Activated naive CD4-positive, alpha-beta T cell treated with anti-CD3 and anti-CD28 coated beads, Interleukin-2, amount 50 U/mL, for 24 hours (primary cell): ENCODE data around the gene HDAC4.

Experiments
- H3K27ac Mint-ChIP-seq: one replicate; pipeline ENCODE4 v1.8.0; 2021; ENCODE audit warnings: mild to moderate bottlenecking, mixed read lengths
- H3K27me3 Mint-ChIP-seq: one replicate; pipeline ENCODE4 v1.8.0; 2021; ENCODE audit warnings: mixed read lengths
- H3K36me3 Mint-ChIP-seq: one replicate; pipeline ENCODE4 v1.8.0; 2021; ENCODE audit warnings: mixed read lengths
- H3K4me1 Mint-ChIP-seq: one replicate; pipeline ENCODE4 v1.8.0; 2021; ENCODE audit warnings: mixed read lengths
- H3K4me3 Mint-ChIP-seq: one replicate; pipeline ENCODE4 v1.8.0; 2021; ENCODE audit warnings: mild to moderate bottlenecking, mixed read lengths
- H3K9me3 Mint-ChIP-seq: one replicate; pipeline ENCODE4 v1.8.0; 2021; ENCODE audit warnings: mixed read lengths

HDAC4 gene

DNA sequence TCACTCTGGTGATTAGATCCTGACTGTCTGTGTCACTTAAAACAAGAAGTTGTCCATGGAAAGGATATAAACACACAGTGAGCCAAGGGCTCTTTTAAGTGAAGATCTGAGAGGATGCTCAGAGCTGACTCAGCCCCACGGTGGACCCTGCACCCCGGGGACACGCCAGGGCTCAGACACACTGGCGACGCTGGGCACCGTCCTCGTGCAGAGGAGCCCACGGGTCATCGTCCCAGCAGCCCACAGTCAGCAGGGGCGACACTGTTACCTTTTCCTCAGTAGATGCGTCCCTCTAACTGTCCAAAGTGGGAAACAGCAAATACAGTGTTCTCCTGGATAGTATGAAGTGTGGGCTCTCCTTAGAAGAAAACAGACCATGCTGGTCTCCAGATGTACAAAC, 225.6 kb downstream of the HDAC4 start:
- H3K9me3 Mint-ChIP-seq, result peaks cover 34% of the 10 kb centered on the region
- H3K36me3 Mint-ChIP-seq, result peaks cover 70% of the 10 kb centered on the region
- no peak overlapping the region for H3K27ac Mint-ChIP-seq
- H3K4me1 Mint-ChIP-seq, result no peaks in the 10 kb centered on the region
- H3K27me3 Mint-ChIP-seq, result no peaks in the 10 kb centered on the region
- H3K4me3 Mint-ChIP-seq, result no peak overlapping the region

DNA sequence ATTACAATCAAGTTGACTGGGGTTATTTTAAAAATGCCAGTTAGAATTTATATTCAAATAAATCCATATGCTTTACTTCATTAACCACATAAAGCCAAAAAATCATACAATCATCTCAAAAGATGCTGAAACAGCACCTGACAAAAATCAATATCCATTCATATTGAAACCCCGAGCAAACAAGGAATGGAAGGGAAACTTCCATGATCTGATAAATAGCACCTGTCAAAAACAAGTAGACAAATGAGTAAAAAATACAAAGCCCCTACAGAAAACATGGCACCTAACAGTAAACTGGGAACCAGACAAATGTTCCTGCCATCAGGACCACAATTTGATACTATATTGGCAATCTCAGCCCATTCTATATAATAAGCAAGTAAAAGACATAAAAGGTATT, 227.5 kb downstream of the HDAC4 start:
- H3K9me3 Mint-ChIP-seq, result peaks cover 34% of the 10 kb centered on the region
- no peak overlapping the region for H3K27ac Mint-ChIP-seq

DNA sequence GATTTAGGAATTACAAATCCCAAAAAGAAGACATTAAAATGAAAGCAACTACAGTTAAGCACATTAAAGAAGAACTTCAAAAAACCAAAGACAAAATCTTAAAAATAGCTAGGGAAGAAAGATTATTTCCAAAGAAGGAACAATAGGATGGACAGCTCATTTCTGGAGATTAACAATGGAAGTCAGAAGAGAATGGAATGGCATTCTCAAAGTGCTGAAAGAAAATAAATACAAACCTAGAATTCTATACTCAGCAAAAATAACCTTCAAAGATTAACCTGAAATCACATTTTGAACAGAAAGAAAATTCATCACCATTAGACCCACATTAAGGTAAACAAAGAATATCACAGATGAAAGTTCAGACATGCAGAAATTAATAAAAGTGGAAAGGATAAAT, 229.2 kb downstream of the HDAC4 start:
- H3K36me3 Mint-ChIP-seq, result peaks cover 54% of the 10 kb centered on the region
- no peaks in the 10 kb centered on the region for H3K27me3 Mint-ChIP-seq
- no peak overlapping the region for H3K27ac Mint-ChIP-seq
- H3K4me3 Mint-ChIP-seq, result no peak overlapping the region
- H3K9me3 Mint-ChIP-seq, result peaks cover 29% of the 10 kb centered on the region
- H3K4me1 Mint-ChIP-seq, result no peaks in the 10 kb centered on the region

More for the DNA sequence above, 227.5 kb downstream of the HDAC4 start:
- H3K4me1 Mint-ChIP-seq, result no peaks in the 10 kb centered on the region
- H3K4me3 Mint-ChIP-seq, result no peak overlapping the region
- peaks cover 65% of the 10 kb centered on the region for H3K36me3 Mint-ChIP-seq
- no peaks in the 10 kb centered on the region for H3K27me3 Mint-ChIP-seq

DNA sequence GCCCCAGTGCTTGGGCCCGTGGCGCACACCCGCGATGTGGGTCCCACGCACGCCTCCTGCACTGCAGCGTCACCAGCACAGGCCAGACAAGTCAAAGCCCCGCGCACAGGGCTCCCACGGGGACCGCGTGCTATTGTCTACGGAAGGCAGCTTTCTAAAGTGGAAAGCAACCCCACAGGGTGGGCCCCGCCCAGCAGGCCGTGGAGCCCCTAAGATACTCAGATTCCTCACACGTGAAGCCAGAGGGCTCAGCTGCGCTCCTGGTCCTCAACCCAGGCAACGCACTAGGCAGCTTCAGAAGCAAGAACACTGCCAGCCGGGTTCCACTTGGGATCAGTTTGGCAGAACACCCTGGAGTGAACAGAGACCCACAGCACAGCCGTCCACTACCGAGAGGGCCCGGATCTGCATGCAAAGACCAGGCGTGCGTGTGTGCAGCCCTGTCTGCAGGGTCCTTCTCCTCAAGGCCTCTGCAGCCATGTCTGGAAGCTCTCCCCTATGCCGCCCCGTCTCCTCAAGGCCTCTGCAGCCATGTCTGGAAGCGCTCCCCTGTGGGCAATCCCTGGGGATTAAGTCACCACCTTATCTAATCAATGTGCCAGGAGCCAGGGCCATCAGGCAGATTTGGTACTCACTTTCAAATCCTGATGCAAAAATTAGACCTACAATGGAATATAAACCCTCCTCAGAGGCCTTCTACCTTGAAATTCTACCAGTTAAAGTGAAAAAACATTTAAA, 231.3 kb downstream of the HDAC4 start:
- H3K36me3 Mint-ChIP-seq, result peaks cover 44% of the 10 kb centered on the region
- H3K4me3 Mint-ChIP-seq, result no peak overlapping the region
- peaks cover 22% of the 10 kb centered on the region for H3K9me3 Mint-ChIP-seq

DNA sequence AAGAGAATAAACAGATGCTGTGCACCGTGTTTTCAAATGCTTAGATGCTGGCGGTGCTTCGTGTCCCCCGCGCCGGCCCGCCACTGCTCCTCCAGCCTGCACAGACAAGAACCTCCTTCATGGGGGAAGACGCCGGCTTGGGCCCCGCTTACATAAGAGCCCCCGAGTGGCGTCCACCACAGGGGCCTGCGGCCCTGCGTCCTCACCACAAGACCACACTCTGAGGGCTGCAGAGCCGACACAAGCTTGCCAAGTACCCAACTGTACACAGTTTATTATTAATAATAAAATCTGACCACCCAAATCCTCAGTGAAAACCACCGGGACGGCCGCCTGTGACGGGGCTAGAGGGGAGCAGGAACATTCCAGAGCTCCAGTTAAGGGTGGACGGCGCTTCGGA, 232.2 kb downstream of the HDAC4 start:
- no peak overlapping the region for H3K4me3 Mint-ChIP-seq
- peaks cover 15% of the 10 kb centered on the region for H3K9me3 Mint-ChIP-seq
- no peaks in the 10 kb centered on the region for H3K27me3 Mint-ChIP-seq
- H3K27ac Mint-ChIP-seq, result no peak overlapping the region
- H3K4me1 Mint-ChIP-seq, result peaks cover 15% of the 10 kb centered on the region
- H3K36me3 Mint-ChIP-seq, result peaks cover 38% of the 10 kb centered on the region

More for the DNA sequence above, 231.3 kb downstream of the HDAC4 start:
- Mint-ChIP-seq H3K4me1 (peaks cover 9% of the 10 kb centered on the region), H3K27ac (no peak overlapping the region), H3K27me3 (no peaks in the 10 kb centered on the region)

DNA sequence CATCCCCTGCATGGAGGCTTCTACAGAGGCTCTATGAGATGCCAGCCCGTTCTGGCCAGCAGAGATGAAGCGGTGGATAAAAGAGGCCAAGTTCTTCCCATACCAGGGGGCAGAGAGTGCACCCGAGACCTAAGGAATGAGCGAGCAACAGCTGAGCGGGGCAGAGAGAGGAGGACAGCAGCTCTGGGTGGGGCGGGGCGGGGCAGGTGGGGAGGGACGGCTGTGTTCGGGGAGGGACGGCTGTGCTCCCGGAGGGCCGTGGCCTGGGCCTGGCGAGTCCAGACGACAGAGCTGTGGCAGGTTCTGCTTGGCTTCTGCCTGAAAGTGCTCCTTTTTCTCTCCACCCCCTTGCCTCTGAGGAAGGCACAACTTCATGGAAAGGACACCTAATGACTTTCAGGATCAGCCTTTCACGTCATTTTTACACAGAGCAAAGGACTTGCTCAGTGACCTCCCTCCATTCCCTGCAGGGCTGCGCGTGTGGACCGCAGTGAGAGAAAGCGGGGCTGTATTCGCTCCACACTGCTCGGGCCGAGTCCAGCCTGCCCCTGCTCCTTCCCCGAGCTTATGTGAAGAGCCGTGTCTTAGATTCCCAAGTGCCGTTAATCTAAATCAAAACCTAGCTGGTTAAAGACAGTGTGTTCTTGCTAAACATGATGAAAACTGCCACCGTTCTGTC, 232.9 kb downstream of the HDAC4 start:
- Mint-ChIP-seq H3K27me3 (no peaks in the 10 kb centered on the region), H3K27ac (no peak overlapping the region), H3K36me3 (peaks cover 32% of the 10 kb centered on the region), H3K9me3 (peaks cover 15% of the 10 kb centered on the region), H3K4me1 (peaks cover 15% of the 10 kb centered on the region), H3K4me3 (no peak overlapping the region)

DNA sequence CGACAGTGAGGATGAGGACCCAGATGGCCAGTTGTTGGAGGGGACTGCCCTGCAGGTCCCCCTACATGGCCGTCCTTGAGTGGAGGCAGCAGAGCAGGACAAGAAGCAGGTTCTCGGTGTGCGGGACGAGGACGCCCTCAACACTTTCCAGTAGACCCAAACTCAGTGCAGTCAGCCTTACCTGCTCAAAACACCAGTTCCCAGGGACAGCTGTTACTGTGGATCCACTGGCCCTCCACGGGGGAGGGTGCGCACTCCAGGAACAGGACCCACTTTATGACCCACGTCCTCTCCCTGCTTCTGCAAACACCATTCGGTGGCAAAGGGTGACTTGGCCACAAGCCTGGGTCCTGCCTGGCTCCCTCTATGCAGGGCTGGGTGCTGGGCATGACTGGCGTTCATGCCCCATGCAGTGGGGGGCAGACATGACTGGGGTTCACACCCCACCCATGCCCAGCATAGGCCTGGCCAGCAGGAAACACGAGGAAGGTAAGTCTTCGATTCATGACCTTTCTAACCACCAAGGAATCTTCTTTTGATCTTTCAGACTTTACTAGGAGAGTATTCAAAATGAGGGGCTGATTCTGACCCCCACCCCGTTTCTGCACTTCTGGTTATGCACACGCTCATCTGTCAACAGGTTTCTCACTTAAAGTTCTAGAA, 233.7 kb downstream of the HDAC4 start:
- Mint-ChIP-seq H3K9me3 (peaks cover 10% of the 10 kb centered on the region), H3K36me3 (peaks cover 26% of the 10 kb centered on the region), H3K27me3 (no peaks in the 10 kb centered on the region), H3K27ac (no peak overlapping the region), H3K4me1 (peaks cover 15% of the 10 kb centered on the region), H3K4me3 (no peak overlapping the region)

DNA sequence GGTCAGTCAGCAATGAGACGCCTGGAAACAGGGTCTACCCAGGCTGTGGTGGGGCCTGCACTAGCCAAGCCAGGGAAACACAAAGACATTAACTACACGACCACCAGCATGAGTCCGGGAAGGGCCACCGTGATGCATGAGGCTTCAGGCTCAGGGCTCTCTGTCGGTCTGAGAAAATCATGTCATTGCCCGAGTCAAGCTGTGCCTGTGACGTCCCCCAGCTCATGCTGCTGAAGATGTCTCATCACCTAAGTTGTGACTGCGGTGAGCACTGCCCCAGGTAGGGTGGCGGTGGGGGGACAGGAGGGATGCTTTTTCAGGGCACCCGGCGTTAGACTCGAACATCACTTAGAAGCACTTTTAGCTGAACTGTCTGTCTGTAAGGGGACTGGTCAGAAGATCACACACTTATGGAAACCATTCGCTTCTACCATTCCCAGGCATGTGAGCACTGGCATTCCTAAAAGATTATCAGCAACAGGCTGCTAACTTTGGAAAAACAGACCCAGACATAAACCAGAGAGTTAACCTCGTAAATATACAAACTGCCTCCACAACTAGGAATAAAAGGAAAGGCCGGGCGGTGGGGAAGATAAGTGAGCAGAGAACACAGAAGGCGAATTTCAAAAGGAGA, 234.5 kb downstream of the HDAC4 start:
- Mint-ChIP-seq H3K9me3 (peaks cover 6% of the 10 kb centered on the region), H3K27ac (no peak overlapping the region), H3K36me3 (peaks cover 23% of the 10 kb centered on the region), H3K4me1 (peaks cover 15% of the 10 kb centered on the region), H3K4me3 (no peak overlapping the region), H3K27me3 (no peaks in the 10 kb centered on the region)

DNA sequence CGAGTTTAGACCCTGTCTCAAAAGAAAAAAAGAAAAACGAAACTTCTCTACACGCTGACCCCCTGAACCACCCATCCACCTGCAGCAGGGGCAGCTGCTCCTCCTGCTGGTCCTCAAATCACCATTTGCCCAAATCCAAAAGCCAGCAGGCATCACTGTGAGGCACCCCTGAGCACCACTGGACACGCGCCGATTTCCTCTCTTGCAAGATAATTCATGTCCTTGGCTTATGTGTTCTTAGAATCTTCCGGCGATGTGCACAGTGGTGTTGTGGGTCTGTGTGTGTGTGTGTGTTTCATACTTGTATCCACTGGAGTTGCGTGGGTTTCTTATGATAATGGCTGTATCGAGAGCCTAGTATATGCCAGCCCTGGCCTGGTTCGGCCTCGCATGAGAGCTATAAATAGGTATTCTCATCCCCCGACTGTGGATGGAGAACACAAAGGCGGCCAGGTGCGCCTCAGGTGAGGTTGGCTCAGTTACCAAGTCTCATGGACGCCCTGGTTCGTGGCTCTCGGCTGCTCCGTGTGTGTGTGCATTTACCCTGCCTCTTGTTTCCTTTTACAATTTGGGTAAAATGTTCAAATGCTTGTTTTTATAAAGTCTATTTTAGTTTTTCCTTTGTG, 235.5 kb downstream of the HDAC4 start:
- H3K9me3 Mint-ChIP-seq, result no peaks in the 10 kb centered on the region
- H3K36me3 Mint-ChIP-seq, result peaks cover 16% of the 10 kb centered on the region
- H3K4me3 Mint-ChIP-seq, result no peak overlapping the region
- H3K27ac Mint-ChIP-seq, result no peak overlapping the region
- peaks cover 15% of the 10 kb centered on the region for H3K4me1 Mint-ChIP-seq
- no peaks in the 10 kb centered on the region for H3K27me3 Mint-ChIP-seq

DNA sequence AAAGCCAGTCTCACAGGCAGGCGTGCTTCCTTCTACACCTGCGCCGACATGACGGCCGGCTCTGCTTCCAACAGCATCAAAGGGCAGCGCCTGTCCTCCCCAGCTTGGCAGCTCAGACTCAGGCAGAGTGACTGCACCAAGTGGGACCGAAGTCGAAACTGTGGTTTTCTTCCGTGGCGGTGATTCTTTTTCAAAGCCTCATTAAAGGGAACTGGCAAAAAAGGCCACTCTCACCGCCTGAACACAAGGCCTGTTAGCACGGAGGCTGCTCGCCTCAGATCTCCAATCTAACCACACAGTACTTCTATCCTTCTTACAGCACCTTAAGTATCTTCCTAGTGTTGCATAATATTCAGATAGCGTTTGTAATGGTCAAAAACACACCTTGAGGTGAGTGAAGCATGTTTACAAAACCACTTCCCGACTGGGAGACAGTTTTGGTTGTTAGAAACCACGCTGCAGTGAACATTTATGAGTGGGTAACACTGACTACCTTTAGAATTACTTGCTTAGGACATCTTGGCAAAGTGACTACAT, 236.4 kb downstream of the HDAC4 start:
- Mint-ChIP-seq H3K4me3 (peak overlapping the region; percentile 11), H3K36me3 (peaks cover 18% of the 10 kb centered on the region), H3K9me3 (no peaks in the 10 kb centered on the region), H3K27me3 (no peaks in the 10 kb centered on the region), H3K27ac (peak overlapping the region; percentile 15), H3K4me1 (peaks cover 19% of the 10 kb centered on the region)

DNA sequence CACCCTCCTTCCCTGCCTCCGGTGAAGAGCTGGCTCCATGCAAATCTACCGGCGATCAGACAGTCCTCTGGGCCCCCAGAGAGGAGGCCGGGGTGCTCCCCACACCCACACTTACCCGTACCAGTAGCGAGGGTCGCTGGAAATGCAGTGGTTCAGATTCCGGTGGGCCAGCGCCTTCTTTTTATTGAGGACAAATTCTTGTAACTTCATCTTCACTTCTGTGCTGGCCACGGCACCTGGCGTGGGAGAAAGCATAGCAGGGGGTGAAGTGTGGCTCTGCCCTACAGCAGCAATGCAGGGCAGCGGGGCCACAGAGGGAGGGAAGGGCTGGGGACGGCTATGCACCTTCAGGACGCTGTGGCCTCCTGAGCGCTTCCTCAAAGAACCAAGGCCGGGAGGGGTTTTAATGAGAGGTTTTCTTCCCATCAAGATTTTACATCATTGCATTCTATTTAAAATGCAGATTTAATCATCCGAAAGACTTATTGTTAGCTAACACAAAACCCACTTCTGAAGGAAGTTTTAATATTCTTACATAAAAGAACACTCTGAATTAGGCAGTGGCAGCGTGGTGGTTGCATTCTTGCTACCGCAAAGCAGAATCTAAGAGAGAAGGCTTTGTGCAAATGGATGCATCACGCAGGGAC, 237.0 kb downstream of the HDAC4 start:
- H3K4me1 Mint-ChIP-seq, result peaks cover 19% of the 10 kb centered on the region
- peaks cover 21% of the 10 kb centered on the region for H3K36me3 Mint-ChIP-seq
- H3K27ac Mint-ChIP-seq, result no peak overlapping the region
- no peaks in the 10 kb centered on the region for H3K9me3 Mint-ChIP-seq
- H3K27me3 Mint-ChIP-seq, result no peaks in the 10 kb centered on the region
- H3K4me3 Mint-ChIP-seq, result no peak overlapping the region

DNA sequence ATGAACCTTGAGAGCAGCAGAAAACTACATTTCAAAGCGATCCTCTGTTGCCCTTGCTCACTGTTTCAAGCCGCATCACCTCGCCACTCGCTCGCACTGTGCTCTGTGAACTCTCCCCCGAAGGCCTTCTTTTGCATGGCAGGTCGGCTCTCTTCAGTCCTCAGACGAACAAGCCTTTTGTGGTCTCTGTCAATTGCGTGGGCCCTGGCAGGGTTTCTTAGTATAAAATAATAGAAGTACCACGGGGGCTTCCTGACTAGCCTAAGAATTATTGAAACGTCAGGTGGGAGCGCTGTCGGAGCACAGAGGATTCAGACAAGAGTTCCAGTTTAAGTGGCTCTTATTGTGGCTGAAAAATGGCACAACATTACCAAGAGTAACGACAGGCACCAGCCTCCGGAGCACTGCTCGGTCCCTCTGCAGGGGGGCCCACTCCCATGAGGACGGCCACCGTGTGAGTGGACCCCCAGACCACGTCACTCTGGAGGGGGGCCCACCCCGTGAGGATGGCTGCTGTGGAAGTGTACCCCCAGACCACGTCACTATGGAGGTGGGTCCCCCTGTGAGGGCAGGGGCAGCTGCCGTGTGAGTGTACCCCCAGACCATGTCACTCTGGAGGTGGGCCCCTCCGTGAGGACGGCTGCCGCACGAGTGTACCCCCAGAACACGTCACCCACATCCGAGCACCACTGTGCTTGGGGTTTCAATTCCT, 237.7 kb downstream of the HDAC4 start:
- no peak overlapping the region for H3K27ac Mint-ChIP-seq
- H3K4me3 Mint-ChIP-seq, result no peak overlapping the region
- H3K27me3 Mint-ChIP-seq, result no peaks in the 10 kb centered on the region
- peaks cover 24% of the 10 kb centered on the region for H3K36me3 Mint-ChIP-seq
- peaks cover 19% of the 10 kb centered on the region for H3K4me1 Mint-ChIP-seq
- no peaks in the 10 kb centered on the region for H3K9me3 Mint-ChIP-seq

DNA sequence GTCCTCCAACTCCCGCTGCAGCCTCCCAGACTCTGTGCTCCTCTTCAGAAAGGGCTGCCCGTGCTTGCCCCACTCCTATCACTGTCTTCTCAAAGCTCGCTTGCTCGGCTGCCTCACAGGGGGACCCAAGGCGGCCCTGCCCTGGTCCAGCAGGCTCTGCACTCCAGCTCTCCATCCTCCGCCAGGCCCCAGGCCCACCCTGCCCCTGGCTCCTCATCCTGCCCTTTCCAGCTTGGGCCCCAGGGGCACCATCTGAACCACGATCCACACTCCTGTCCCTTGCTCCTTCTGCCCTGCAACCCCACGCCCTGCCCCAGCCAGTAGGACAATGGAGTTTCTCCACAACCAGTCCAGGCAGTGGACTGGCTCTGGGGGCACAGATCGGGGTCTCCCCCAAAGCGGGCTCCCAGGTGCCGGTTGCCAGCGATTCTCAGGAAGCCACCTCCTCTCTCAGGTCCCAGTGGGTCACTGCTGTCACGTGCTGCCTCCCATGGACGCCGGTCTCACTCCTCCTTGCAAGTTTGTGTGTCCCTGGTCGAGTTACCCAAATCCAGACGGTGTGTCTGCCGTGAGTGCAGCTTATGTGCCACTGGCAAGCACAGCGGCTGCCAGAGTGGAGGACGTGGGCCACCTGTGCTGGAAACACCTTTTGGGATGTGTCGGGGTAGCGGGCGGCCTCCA, 238.5 kb downstream of the HDAC4 start:
- H3K4me1 Mint-ChIP-seq, result peaks cover 19% of the 10 kb centered on the region
- H3K4me3 Mint-ChIP-seq, result no peak overlapping the region
- no peaks in the 10 kb centered on the region for H3K27me3 Mint-ChIP-seq
- H3K36me3 Mint-ChIP-seq, result peaks cover 21% of the 10 kb centered on the region
- no peaks in the 10 kb centered on the region for H3K9me3 Mint-ChIP-seq
- peak overlapping the region; percentile 84 for H3K27ac Mint-ChIP-seq

DNA sequence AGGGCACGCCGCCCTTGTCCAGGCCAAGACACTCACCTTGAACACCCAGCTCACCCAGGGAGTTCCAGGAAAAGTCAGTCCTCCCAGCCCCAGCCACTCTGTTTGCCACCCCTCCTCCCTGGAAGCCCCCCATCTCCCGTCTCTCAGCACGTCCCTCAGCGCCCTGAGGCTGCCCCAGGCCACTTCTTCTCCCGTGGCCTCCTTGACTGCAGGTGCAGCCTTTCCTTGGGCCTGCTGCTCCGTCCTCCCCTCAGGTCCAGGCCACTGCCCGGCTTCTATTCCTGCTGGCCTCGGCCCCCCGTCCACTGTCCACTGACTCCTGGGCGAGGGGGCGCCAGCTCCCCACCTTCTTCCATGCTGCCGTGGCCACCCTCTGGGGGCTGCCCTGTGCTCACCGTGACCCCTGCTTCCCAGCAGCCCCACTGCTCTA, 239.1 kb downstream of the HDAC4 start:
- Mint-ChIP-seq H3K4me3 (no peak overlapping the region), H3K36me3 (peaks cover 21% of the 10 kb centered on the region), H3K4me1 (peaks cover 19% of the 10 kb centered on the region), H3K27me3 (no peaks in the 10 kb centered on the region), H3K27ac (peak overlapping the region; percentile 84), H3K9me3 (no peaks in the 10 kb centered on the region)
